Measurements from ENCODE around the gene PIEZO1.
A peak's percentile ranks its signal among the peaks of the same experiment; 100 is the strongest.

Gene PIEZO1

GRCh38 chr16:88807626-88808453 lies 22.8 kb upstream of the PIEZO1 start:
- DNase-seq (ENCODE audit: low spot score): no peak
- in situ Hi-C loops (cut with MboI; ENCODE audit: low sequenced_read_pairs, unreplicated experiment): no loop called here
- no peak for TF ChIP-seq CTCF (IDR thresholded peaks at IDR 0.05; ENCODE audit: borderline replicate concordance, control extremely low read depth, extremely low read depth, insufficient read depth, missing control alignments)

GRCh38 chr16:88807142-88807625 lies 22.2 kb upstream of the PIEZO1 start:
- DNase-seq (ENCODE audit: low spot score): no peak
- in situ Hi-C loops (cut with MboI; ENCODE audit: low sequenced_read_pairs, unreplicated experiment): no loop called here
- no peak for TF ChIP-seq CTCF (IDR thresholded peaks at IDR 0.05; ENCODE audit: borderline replicate concordance, control extremely low read depth, extremely low read depth, insufficient read depth, missing control alignments)

DNA sequence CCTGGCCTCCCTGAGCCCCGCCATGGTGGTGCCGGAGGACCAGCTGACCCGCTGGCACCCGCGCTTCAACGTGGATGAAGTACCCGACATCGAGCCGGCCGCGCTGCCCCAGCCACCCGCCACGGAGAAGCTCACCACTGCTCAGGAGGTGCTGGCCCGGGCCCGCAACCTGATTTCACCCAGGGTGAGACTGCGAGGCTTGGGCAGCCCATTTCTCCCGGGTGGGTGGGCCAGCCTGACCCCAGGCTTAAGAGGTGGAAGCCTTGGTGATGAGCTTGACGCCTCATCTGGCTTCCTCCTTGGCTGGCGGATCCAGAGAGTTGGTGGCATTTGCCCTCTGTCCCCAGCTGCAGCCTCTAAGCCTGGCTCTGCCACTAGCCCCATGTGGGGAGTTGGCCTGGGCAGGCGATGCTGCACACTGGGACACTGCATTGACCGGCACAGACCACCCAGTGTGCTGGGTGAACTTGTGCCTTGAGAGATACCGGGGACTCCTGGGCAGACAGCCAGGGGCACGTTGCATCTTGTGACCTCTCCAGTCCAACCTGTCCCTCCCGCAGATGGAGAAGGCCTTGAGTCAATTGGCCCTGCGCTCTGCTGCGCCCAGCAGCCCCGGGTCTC lies 21.6 kb upstream of the PIEZO1 start:
- no peak for TF ChIP-seq CTCF (IDR thresholded peaks at IDR 0.05; ENCODE audit: borderline replicate concordance, control extremely low read depth, extremely low read depth, insufficient read depth, missing control alignments)
- no peak for DNase-seq (ENCODE audit: low spot score)
- in situ Hi-C loops (cut with MboI; ENCODE audit: low sequenced_read_pairs, unreplicated experiment): no loop called here

DNA sequence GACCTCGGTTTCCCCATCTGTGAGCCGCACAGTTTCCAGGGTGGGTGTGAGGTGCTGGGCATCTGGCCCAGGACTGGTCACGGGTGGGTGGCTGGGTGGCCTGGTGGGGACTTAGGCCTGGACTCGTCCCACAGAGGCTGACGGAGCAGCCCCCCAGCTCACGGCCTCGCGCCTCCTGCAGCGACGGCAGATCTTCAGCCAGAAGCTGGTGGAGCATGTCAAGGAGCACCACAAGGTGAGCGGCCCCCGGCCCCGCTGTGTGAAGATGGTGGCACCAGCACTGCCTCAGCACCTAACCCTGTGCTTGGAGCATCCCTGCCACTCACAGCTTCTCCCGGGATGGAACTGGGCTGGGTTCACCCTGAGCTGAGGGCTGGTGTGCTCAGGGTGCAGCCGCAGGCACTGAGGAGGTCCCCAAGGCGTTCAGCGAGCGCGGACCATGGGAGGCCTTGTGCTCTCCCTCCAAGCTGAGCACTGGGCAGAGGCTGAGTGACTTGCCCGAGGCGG lies 20.9 kb upstream of the PIEZO1 start:
- in situ Hi-C loops (cut with MboI; ENCODE audit: low sequenced_read_pairs, unreplicated experiment): no loop called here
- TF ChIP-seq CTCF (IDR thresholded peaks at IDR 0.05; ENCODE audit: borderline replicate concordance, control extremely low read depth, extremely low read depth, insufficient read depth, missing control alignments): no peak

GRCh38 chr16:88805340-88805715 lies 20.3 kb upstream of the PIEZO1 start:
- in situ Hi-C loops (cut with MboI; ENCODE audit: low sequenced_read_pairs, unreplicated experiment): no loop called here
- no peak for TF ChIP-seq CTCF (IDR thresholded peaks at IDR 0.05; ENCODE audit: borderline replicate concordance, control extremely low read depth, extremely low read depth, insufficient read depth, missing control alignments)
- no peak for DNase-seq (ENCODE audit: low spot score)

More for the DNA sequence above, 20.9 kb upstream of the PIEZO1 start:
- no peak for DNase-seq (ENCODE audit: low spot score)

DNA sequence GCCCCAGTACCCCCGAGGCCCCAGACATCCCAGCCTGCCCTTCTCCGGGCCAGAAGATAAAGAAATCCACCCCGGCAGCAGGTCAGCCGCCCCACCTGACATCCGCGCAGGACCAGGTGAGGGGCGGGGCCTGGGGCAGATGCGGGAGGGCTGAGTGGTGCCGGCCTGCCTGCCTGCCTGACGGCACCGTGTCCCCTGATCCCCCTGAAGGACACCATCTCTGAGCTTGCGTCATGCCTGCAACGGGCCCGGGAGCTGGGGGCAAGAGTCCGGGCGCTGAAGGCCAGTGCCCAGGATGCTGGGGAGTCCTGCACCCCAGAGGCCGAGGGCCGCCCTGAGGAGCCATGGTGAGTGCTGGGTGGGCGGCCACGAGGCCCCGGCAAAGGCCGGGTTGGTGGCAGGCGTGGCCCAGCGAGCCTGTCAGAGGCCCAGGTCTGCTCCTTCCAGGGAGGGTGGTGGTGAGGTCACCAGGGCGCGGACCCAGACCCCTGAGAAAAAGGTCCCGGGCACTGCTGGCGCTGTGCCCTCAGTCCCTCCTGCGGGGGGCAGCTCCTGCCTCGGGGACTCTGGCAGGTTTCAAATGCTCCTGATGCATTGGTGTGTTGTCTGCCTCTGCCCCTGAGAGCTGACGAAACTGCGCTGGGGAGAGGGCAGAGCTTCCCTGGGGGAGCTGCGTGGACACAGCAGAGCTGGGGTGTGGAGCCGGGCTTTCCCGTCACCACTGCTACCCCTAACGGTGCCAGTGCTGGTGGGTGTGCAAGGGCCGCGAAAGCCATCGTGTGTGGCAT lies 19.7 kb upstream of the PIEZO1 start:
- in situ Hi-C loops (cut with MboI; ENCODE audit: low sequenced_read_pairs, unreplicated experiment): no loop called here

More for the DNA sequence above, 19.7 kb upstream of the PIEZO1 start:
- no peak for TF ChIP-seq CTCF (IDR thresholded peaks at IDR 0.05; ENCODE audit: borderline replicate concordance, control extremely low read depth, extremely low read depth, insufficient read depth, missing control alignments)
- peak; percentile 60 for DNase-seq (ENCODE audit: low spot score)

Data from GM13976 (cell line).